ENCODE data around the gene FGF2.
"Not testable (repeated sequence)": the region's sequence is repeated elsewhere in the genome, so short reads cannot be mapped to it uniquely, and the experiment has no call there.

Gene FGF2

DNA sequence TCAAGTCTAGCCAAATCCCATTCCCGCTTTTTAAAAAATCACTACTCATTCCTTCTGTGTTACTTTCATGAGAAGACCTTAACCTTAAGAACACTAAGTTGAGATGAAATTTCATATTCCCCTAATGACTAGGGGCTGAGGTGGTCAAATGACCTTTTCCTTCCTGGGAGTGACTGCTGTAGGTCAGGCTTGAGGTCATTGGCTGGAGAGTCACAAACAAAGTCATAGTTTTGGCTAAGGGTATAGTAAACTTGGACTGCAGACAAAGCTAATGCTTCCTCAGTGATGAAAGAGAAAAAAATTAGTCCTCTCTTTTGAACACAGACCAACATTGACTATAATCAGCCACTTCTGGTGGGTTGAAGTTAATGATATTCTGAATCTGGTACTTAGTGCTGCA, 16.0 kb upstream of the FGF2 start:
- Histone ChIP-seq H3K9me2 (replicated peaks; ENCODE audit: insufficient read depth, low read length) (no peaks in the 10 kb centered on the region), H3K4me1 (ENCODE audit: low read length) (no peaks in the 10 kb centered on the region), H4K20me1 (ENCODE audit: insufficient read depth, low read length) (no peaks in the 10 kb centered on the region), H3K79me2 (ENCODE audit: low read length) (no peaks in the 10 kb centered on the region), H3K36me3 (replicated peaks; ENCODE audit: insufficient read depth, low read length) (no peaks in the 10 kb centered on the region), H2AFZ (ENCODE audit: low read length) (no peak overlapping the region), H3K27me3 (replicated peaks; ENCODE audit: insufficient read depth, low read length) (no peaks in the 10 kb centered on the region), H3F3A (ENCODE audit: insufficient read depth, low read length) (no peaks in the 10 kb centered on the region), H3K27ac (ENCODE audit: low read length) (no peak overlapping the region), H3K4me2 (ENCODE audit: low read depth, low read length) (no peak overlapping the region), H3K9me3 (replicated peaks; ENCODE audit: insufficient read depth, low read length) (no peaks in the 10 kb centered on the region), H3K9ac (ENCODE audit: low read length) (no peak overlapping the region), H3K4me3 (ENCODE audit: low read length) (no peak overlapping the region)
- DNase-seq = no peak
- TF ChIP-seq, protein P1, sequence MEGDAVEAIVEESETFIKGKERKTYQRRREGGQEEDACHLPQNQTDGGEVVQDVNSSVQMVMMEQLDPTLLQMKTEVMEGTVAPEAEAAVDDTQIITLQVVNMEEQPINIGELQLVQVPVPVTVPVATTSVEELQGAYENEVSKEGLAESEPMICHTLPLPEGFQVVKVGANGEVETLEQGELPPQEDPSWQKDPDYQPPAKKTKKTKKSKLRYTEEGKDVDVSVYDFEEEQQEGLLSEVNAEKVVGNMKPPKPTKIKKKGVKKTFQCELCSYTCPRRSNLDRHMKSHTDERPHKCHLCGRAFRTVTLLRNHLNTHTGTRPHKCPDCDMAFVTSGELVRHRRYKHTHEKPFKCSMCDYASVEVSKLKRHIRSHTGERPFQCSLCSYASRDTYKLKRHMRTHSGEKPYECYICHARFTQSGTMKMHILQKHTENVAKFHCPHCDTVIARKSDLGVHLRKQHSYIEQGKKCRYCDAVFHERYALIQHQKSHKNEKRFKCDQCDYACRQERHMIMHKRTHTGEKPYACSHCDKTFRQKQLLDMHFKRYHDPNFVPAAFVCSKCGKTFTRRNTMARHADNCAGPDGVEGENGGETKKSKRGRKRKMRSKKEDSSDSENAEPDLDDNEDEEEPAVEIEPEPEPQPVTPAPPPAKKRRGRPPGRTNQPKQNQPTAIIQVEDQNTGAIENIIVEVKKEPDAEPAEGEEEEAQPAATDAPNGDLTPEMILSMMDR (IDR thresholded peaks at IDR 0.05; ENCODE audit: low read length) = no peak
- TF ChIP-seq EZH2 (optimal IDR thresholded peaks at IDR 0.05; ENCODE audit: low read depth, low read length) (no peak), EZH2phosphoT487 (IDR thresholded peaks at IDR 0.05; ENCODE audit: low read length) (no peak)

DNA sequence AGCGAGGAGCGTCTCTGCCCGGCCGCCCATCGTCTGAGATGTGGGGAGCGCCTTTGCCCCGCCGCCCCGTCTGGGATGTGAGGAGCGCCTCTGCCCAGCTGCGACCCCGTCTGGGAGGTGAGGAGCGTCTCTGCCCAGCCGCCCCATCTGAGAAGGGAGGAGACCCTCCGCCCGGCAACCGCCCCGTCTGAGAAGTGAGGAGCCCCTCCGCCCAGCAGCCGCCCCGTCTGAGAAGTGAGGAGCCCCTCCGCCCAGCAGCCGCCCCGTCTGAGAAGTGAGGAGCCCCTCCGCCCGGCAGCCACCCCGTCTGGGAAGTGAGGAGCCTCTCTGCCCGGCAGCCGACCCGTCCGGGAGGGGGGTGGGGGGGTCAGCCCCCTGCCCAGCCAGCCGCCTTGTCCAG, 14.8 kb upstream of the FGF2 start:
- not testable (repeated sequence) for DNase-seq; H4K20me1 ChIP-seq (ENCODE audit: insufficient read depth, low read length); H3K9me2 ChIP-seq (replicated peaks; ENCODE audit: insufficient read depth, low read length); H3K4me3 ChIP-seq (ENCODE audit: low read length); H3K36me3 ChIP-seq (replicated peaks; ENCODE audit: insufficient read depth, low read length); H2AFZ ChIP-seq (ENCODE audit: low read length); H3K9me3 ChIP-seq (replicated peaks; ENCODE audit: insufficient read depth, low read length); H3K27me3 ChIP-seq (replicated peaks; ENCODE audit: insufficient read depth, low read length); H3K27ac ChIP-seq (ENCODE audit: low read length); H3F3A ChIP-seq (ENCODE audit: insufficient read depth, low read length); H3K4me2 ChIP-seq (ENCODE audit: low read depth, low read length); H3K4me1 ChIP-seq (ENCODE audit: low read length); H3K79me2 ChIP-seq (ENCODE audit: low read length); H3K9ac ChIP-seq (ENCODE audit: low read length)

DNA sequence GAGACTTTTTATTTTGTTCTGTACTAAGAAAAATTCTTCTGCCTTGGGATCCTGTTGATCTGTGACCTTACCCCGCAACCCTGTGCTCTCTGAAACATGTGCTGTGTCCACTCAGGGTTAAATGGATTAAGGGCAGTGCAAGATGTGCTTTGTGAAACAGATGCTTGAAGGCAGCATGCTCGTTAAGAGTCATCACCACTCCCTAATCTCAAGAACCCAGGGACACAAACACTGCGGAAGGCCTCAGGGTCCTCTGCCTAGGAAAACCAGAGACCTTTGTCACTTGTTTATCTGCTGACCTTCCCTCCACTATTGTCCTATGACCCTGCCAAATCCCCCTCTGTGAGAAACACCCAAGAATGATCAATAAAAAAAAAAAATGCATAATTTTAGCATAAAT, 13.8 kb upstream of the FGF2 start:
- H4K20me1 ChIP-seq (ENCODE audit: insufficient read depth, low read length); H3K27ac ChIP-seq (ENCODE audit: low read length); H3K4me3 ChIP-seq (ENCODE audit: low read length); H3K4me2 ChIP-seq (ENCODE audit: low read depth, low read length); H3K9me3 ChIP-seq (replicated peaks; ENCODE audit: insufficient read depth, low read length); H3K9ac ChIP-seq (ENCODE audit: low read length); H3K36me3 ChIP-seq (replicated peaks; ENCODE audit: insufficient read depth, low read length); H3K9me2 ChIP-seq (replicated peaks; ENCODE audit: insufficient read depth, low read length); H3F3A ChIP-seq (ENCODE audit: insufficient read depth, low read length); H3K79me2 ChIP-seq (ENCODE audit: low read length); H3K4me1 ChIP-seq (ENCODE audit: low read length); H2AFZ ChIP-seq (ENCODE audit: low read length); DNase-seq; H3K27me3 ChIP-seq (replicated peaks; ENCODE audit: insufficient read depth, low read length): not testable (repeated sequence)

DNA sequence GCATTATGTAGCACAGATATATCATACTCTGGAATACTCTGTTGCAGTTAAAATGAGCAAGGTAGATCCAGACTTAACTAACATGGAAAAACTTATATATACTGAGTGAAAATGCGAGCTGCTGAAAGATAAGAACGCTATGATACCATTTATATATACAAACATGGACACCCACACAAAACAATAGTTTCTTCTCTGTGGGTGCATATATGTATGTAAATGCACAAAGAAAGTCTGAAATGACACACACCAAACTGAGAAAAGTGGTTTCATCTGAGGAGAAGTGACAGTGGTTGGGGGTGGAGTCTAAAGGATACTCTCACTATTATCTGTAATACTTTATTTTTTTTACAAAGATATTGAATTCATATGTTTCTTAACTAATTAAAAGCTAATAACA, 12.2 kb upstream of the FGF2 start:
- Histone ChIP-seq H3K9ac (ENCODE audit: low read length) (no peak overlapping the region), H3K9me2 (replicated peaks; ENCODE audit: insufficient read depth, low read length) (no peaks in the 10 kb centered on the region), H2AFZ (ENCODE audit: low read length) (no peak overlapping the region), H3K4me3 (ENCODE audit: low read length) (no peak overlapping the region), H3K4me2 (ENCODE audit: low read depth, low read length) (no peak overlapping the region), H3K4me1 (ENCODE audit: low read length) (no peaks in the 10 kb centered on the region), H3K27me3 (replicated peaks; ENCODE audit: insufficient read depth, low read length) (no peaks in the 10 kb centered on the region), H3K79me2 (ENCODE audit: low read length) (no peaks in the 10 kb centered on the region), H3K36me3 (replicated peaks; ENCODE audit: insufficient read depth, low read length) (no peaks in the 10 kb centered on the region), H3K27ac (ENCODE audit: low read length) (no peak overlapping the region), H4K20me1 (ENCODE audit: insufficient read depth, low read length) (no peaks in the 10 kb centered on the region), H3F3A (ENCODE audit: insufficient read depth, low read length) (no peaks in the 10 kb centered on the region), H3K9me3 (replicated peaks; ENCODE audit: insufficient read depth, low read length) (no peaks in the 10 kb centered on the region)
- TF ChIP-seq EZH2phosphoT487 (IDR thresholded peaks at IDR 0.05; ENCODE audit: low read length) = no peak
- TF ChIP-seq, protein P1 (IDR thresholded peaks at IDR 0.05; ENCODE audit: low read length) = no peak
- no peak for TF ChIP-seq EZH2 (optimal IDR thresholded peaks at IDR 0.05; ENCODE audit: low read depth, low read length)
- no peak for DNase-seq

Measured in MM.1S (cell line).